GM19023 (cell line): ENCODE data around the gene PITX1.
"Not testable (repeated sequence)": the region's sequence is repeated elsewhere in the genome, so short reads cannot be mapped to it uniquely, and the experiment has no call there.

Experiments used
- ATAC-seq: cut with Tn5 transposase; IDR thresholded peaks from one replicate; pipeline ENCODE4 v1.9.1; 2021; ENCODE audit warnings: mild to moderate bottlenecking, moderate library complexity; ENCODE audit not compliant: unreplicated experiment

PITX1 gene

GRCh38 chr5:135011355-135012032 is 22.5 kb downstream of the PITX1 start:
- ATAC-seq, result no peak

- no peak for ATAC-seq
Observed at GRCh38 chr5:135010502-135011354, 23.3 kb downstream of the PITX1 start.

GRCh38 chr5:135009736-135010501 is 24.1 kb downstream of the PITX1 start:
- ATAC-seq, result no peak

- no peak for ATAC-seq
Observed at GRCh38 chr5:135008981-135009735, 24.9 kb downstream of the PITX1 start.

GRCh38 chr5:135008556-135008955 is 25.5 kb downstream of the PITX1 start:
- no peak for ATAC-seq

- no peak for ATAC-seq
Observed at GRCh38 chr5:135007749-135008363, 26.2 kb downstream of the PITX1 start.

GRCh38 chr5:135007305-135007704 is 26.7 kb downstream of the PITX1 start:
- no peak for ATAC-seq

GRCh38 chr5:135005076-135005475 is 29.0 kb downstream of the PITX1 start:
- no peak for ATAC-seq

GRCh38 chr5:135004376-135004775 is 29.7 kb downstream of the PITX1 start:
- no peak for ATAC-seq

- ATAC-seq, result not testable (repeated sequence)
Observed at GRCh38 chr5:134998068-134998467, 36.0 kb downstream of the PITX1 start.

GRCh38 chr5:134997015-134997414 is 37.0 kb downstream of the PITX1 start:
- no peak for ATAC-seq

GRCh38 chr5:134995850-134996402 is 38.1 kb downstream of the PITX1 start:
- no peak for ATAC-seq

GRCh38 chr5:134994560-134995156 is 39.4 kb downstream of the PITX1 start:
- ATAC-seq, result no peak

- no peak for ATAC-seq
Observed at GRCh38 chr5:134993161-134993560, 40.9 kb downstream of the PITX1 start.

GRCh38 chr5:134992148-134992547 is 41.9 kb downstream of the PITX1 start:
- ATAC-seq, result no peak

GRCh38 chr5:134990183-134990582 is 43.8 kb downstream of the PITX1 start:
- not testable (repeated sequence) for ATAC-seq

GRCh38 chr5:134989266-134989830 is 44.7 kb downstream of the PITX1 start:
- ATAC-seq, result no peak

- no peak for ATAC-seq
Observed at GRCh38 chr5:134982230-134982629, 51.8 kb downstream of the PITX1 start.

- no peak for ATAC-seq
Observed at GRCh38 chr5:134979416-134979815, 54.6 kb downstream of the PITX1 start.
